GM12873 (cell line): ENCODE results near the gene ARHGAP40.

Source experiments
- TF ChIP-seq, protein P1 (sequence below): IDR thresholded peaks from 2 replicates; pipeline ENCODE4 v1.5.1; 2012; ENCODE audit warnings: low read depth, mild to moderate bottlenecking, moderate library complexity, low read length, control low read depth; ENCODE audit not compliant: insufficient read depth; ENCODE audit errors: missing control alignments

ARHGAP40 gene

DNA sequence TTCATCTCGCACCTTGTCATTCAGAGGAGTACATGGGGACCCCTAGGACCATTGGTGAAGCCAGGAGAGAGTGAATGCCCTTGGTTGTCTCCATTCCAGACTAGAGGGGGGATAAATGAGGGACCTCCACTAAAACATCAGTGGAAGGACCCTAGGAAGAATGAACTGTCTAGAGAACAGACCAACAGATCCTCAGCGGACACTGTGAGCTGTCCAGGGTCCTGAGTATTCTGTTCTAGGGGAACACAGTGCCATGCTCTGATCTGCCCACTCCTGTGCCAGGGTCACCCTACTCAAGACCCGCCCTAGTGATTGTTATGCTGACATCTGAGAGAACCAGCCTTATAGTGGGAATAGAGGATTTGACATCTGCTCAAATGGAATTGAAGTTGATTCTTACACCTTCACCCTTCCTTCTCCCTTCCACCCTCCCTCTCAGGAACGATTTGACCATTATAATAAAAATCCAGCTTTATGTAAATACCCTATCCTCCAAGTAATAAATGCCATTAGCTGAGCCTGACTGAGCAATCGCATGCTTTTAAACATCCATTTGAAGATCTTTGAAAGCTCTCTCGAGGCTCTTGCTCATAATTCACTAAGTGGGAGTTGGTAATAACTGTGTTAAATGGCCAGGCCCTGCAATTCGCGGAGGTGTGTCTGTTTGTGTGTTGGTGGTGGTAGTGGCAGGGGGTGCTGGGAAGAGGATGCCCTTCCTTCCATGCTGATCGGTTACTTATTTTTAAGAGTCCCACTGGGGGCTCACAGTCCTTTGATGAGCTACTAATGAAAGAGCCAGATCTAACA, 79.1 kb downstream of the ARHGAP40 start:
- TF ChIP-seq, protein P1, sequence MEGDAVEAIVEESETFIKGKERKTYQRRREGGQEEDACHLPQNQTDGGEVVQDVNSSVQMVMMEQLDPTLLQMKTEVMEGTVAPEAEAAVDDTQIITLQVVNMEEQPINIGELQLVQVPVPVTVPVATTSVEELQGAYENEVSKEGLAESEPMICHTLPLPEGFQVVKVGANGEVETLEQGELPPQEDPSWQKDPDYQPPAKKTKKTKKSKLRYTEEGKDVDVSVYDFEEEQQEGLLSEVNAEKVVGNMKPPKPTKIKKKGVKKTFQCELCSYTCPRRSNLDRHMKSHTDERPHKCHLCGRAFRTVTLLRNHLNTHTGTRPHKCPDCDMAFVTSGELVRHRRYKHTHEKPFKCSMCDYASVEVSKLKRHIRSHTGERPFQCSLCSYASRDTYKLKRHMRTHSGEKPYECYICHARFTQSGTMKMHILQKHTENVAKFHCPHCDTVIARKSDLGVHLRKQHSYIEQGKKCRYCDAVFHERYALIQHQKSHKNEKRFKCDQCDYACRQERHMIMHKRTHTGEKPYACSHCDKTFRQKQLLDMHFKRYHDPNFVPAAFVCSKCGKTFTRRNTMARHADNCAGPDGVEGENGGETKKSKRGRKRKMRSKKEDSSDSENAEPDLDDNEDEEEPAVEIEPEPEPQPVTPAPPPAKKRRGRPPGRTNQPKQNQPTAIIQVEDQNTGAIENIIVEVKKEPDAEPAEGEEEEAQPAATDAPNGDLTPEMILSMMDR: no peak

DNA sequence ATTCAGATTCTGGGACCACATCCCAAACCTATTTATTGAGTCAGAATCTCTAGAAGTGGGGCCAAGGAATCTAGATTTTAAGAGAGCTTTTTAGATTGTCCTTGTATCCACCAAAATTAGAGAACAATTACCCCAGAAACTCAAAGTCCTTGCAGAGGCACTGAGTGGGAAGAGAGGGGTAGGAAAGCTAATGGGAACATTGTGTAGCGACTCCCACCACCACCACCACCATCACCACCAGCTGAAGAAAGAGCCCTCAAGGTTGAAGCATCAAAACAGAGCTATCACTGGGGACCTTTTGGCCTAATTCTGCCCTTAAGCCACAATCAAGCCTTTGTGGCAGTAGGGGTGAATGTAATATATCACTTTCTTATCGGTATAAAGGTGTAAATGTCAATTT, 83.7 kb downstream of the ARHGAP40 start:
- TF ChIP-seq, protein P1: no peak

DNA sequence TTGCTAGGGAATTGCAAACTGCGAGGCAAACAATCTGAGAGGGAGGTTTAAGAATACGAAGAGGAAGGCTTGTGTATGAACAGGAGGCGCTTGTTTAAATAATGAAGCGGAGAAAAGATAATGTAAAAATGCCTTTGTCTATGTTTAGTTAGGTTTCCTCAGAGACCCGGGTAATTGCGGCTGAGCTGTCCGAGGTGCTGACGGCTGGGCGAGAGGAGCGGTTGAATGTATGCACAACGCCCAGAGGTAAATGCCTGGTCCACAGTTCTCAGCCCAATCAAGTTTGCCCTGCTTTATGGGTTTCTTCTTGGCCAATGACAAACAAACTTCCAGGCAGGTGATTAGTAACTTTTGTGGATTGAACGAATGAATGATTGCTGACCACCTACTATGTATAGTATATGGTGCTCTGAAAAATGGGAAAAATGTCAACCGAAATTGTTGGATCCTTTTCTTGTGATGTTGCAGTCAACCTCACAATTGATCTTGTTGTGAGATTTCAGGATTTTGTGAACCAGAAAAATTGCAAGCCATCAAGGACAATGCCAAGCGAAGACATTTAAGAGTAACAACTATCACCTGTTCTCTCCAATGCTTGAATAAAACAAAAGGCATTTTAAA, 84.4 kb downstream of the ARHGAP40 start:
- TF ChIP-seq, protein P1: no peak

DNA sequence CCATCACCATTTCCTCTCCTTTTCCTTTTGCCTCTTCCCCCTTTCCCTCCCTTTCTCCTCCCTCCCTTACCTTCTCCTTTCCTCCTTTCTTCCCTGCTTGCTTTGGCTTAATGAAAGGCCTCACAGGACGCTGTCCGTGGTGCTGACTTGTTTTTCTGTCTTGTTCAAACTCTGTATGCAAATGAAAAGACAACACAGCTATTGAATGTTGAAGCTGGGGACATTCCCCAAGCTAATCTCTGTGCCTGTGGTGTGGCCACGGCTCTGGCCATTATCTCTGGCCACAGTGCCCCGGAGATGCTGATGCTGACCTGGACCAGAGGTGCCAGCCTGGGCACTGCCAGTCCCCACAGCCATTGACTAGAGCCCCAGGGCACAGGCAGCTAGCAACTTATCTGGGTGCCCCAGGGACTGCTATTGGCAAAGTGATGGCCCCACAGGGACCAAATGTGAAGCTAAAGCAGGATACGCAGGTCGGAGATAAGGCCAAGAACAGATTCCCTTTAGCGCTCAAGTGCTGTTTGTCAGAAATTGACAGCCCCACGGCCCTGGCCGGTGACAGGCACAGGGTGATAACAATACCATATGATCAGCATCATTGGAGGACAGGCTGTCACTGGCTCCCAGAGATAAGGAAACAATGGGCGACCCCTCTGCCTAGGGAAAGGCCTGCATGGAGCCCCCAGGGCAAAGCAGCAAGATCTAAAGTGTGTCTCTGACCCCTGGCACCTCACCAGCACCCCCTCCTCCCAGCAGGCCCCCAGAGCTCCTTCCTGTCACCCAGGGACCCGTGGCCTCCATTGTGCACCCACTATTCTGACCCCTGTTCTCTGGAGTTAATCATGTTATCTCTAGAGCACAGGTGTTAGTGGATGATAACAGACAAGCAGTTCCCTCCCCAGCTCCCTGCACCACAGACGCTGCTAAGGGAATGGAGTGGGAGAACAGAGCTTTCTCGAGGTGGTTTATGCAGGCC, 91.1 kb downstream of the ARHGAP40 start:
- TF ChIP-seq, protein P1: no peak

DNA sequence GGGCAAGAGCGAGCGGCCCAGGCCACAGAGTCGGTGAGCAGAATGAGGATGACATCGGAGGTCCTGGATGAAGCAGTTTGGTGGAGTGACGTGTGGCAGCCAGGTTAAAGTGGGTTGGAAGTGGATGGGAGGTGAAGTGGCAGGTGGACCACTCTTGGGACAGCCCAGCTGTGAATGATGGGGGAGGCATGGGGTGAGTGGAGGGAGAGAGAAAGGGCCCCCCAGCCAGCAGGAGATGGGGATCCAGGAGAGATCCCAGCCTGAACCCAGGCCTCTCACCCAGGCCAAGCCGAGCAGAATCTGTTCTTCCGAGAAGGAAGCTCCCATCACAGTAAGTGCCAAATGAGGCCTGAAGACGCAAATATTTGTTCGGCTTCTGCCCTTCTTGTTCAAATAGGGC, 95.7 kb downstream of the ARHGAP40 start:
- TF ChIP-seq, protein P1: no peak

DNA sequence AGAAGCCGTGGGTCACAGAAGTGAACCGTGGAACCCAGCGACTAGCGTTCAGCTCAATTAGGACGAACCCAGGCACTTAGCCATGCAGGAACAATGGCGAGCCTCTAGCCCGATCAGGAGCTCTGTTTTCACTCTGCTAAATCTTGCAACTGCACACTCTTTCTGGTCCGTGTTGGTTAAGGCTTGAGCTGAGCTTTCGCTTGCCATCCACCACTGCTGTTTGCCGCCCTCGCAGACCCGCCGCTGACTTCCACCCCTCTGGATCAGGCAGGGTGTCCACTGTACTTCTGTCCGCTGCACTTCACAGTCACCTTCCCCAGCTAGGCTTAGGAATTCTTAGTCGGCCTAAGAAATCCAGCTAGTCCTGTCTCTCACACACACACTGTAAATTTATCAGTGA, 96.9 kb downstream of the ARHGAP40 start:
- TF ChIP-seq, protein P1: no peak

DNA sequence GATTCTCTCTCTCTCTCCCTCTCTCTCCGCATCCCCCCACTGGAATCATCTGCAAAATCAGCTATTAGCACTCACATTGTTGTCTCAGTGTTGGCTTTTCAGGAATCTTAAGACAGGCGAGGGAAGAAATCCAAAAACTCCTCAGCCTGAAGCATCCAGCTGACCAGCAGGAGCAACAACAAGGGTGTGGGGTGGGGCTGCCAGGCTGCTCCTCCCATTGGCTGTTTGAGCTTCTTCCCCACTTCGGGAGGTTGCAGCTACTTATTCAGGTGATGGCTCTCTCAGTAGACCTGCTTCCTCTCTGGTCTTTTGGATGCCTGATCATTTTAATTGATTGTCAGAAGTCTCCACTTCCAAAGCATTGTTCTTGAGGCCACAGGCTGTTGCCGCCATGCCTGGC, 98.5 kb downstream of the ARHGAP40 start:
- TF ChIP-seq, protein P1: no peak
